Thymus (tissue), 11 donors: ENCODE measurements around the gene CFAP53. TPM values are rescaled to one million over a fixed set of nuclear protein-coding genes. Genes with fewer than 3 reads are reported as not detected.

ENCODE experiments used
- DNase-seq, 9 donors: peaks; one replicate each; pipeline ENCODE4 v3.0.0-alpha.2; 2013; ENCODE audit warnings: low spot score in 9 of 9, low read depth in 6 of 9, missing footprints in 1 of 9
- H3K27ac ChIP-seq, 2 donors: one replicate each; pipeline ENCODE4 v1.5.1; 2013; ENCODE audit warnings: control low read depth in 1 of 2, low read depth in 1 of 2, low read length in 1 of 2, mild to moderate bottlenecking in 1 of 2, moderate library complexity in 1 of 2
- H3K27me3 ChIP-seq, 2 donors: one replicate each; pipeline ENCODE4 v1.5.1; 2013; ENCODE audit warnings: low read length in 1 of 2; ENCODE audit not compliant: control insufficient read depth in 2 of 2, insufficient read depth in 1 of 2
- H3K36me3 ChIP-seq, 2 donors: one replicate each; pipeline ENCODE4 v1.5.1; 2013; ENCODE audit warnings: low read length in 1 of 2, mild to moderate bottlenecking in 1 of 2, moderate library complexity in 1 of 2; ENCODE audit not compliant: control insufficient read depth in 2 of 2, insufficient read depth in 2 of 2
- H3K4me1 ChIP-seq, 2 donors: one replicate each; pipeline ENCODE4 v1.5.1; 2013; ENCODE audit warnings: low read length in 2 of 2; ENCODE audit not compliant: control insufficient read depth in 2 of 2, insufficient read depth in 2 of 2
- H3K4me3 ChIP-seq, 2 donors: one replicate each; pipeline ENCODE4 v1.5.1; 2013; ENCODE audit warnings: low read length in 2 of 2, control low read depth in 1 of 2, mild to moderate bottlenecking in 1 of 2
- H3K9me3 ChIP-seq, 2 donors: one replicate each; pipeline ENCODE4 v1.5.1; 2013; ENCODE audit warnings: low read length in 1 of 2, mild to moderate bottlenecking in 1 of 2; ENCODE audit not compliant: control insufficient read depth in 2 of 2, insufficient read depth in 1 of 2
- WGBS: extraction: QIAGEN DNeasy Blood & Tissue Kit; methylation state at CpG from one replicate; pipeline ENCODE4 v1.1.7; 2013; 5-methylcytosine and 5-hydroxymethylcytosine counted together
- polyA plus RNA-seq: library from polyadenylated mRNA; stranded (reverse); fragments of 200-250 nt; gene quantifications from one replicate; pipeline ENCODE4 v1.2.3, GENCODE V29; 2013
- total RNA-seq: library from RNA; stranded (reverse); fragments of 120-200 nt; gene quantifications from one replicate; pipeline ENCODE4 v1.2.4, GENCODE V29; 2013
- donor health status: healthy.

Gene CFAP53
- total and polyA plus RNA-seq, 2 donors, result 0.47 to 2.1 TPM

- DNase-seq, result peak in 4 of 9 donors; percentile 7 to 45 (median 12)
These were observed 62.3 kb downstream of the CFAP53 start for GRCh38 chr18:50203801-50204604.

GRCh38 chr18:50201476-50202018 lies 64.7 kb downstream of the CFAP53 start:
- no peak for DNase-seq
- no peak overlapping the region for H3K4me3 ChIP-seq
- no peaks in the 10 kb centered on the region for H3K4me1 ChIP-seq
- 83% methylated on average over 1 of the region's 1 CpG for WGBS
- no peaks in the 10 kb centered on the region for H3K36me3 ChIP-seq
- peaks cover 4 to 26% of the 10 kb centered on the region in 2 donors for H3K27me3 ChIP-seq
- H3K27ac ChIP-seq, result no peak overlapping the region
- H3K9me3 ChIP-seq, result no peaks in the 10 kb centered on the region

More at GRCh38 chr18:50203801-50204604, 62.3 kb downstream of the CFAP53 start:
- no peaks in the 10 kb centered on the region for H3K9me3 ChIP-seq
- H3K27me3 ChIP-seq, result peaks cover 2 to 23% of the 10 kb centered on the region in 2 donors
- H3K27ac ChIP-seq, result no peak overlapping the region
- no peak overlapping the region for H3K4me3 ChIP-seq
- 25% methylated on average over 24 of the region's 24 CpGs for WGBS
- H3K4me1 ChIP-seq, result no peaks in the 10 kb centered on the region
- H3K36me3 ChIP-seq, result no peaks in the 10 kb centered on the region

- Histone ChIP-seq H3K36me3 (no peaks in the 10 kb centered on the region), H3K27me3 (peaks cover 16 to 39% of the 10 kb centered on the region in 2 donors), H3K4me3 (no peak overlapping the region), H3K27ac (no peak overlapping the region), H3K9me3 (no peaks in the 10 kb centered on the region), H3K4me1 (peaks cover 0 to 4% of the 10 kb centered on the region in 2 donors)
- DNase-seq, result no peak
- 43% methylated on average over 1 of the region's 1 CpG for WGBS
These were observed 66.4 kb downstream of the CFAP53 start for GRCh38 chr18:50199921-50200320.

GRCh38 chr18:50199346-50199855 lies 66.9 kb downstream of the CFAP53 start:
- Histone ChIP-seq H3K27ac (no peak overlapping the region), H3K36me3 (no peaks in the 10 kb centered on the region), H3K4me1 (peaks cover 4% of the 10 kb centered on the region in 2 donors), H3K27me3 (peaks cover 21 to 39% of the 10 kb centered on the region in 2 donors), H3K9me3 (no peaks in the 10 kb centered on the region), H3K4me3 (no peak overlapping the region)
- no peak for DNase-seq
- 81% methylated on average over 5 of the region's 5 CpGs for WGBS

GRCh38 chr18:50196261-50196660 lies 70.0 kb downstream of the CFAP53 start:
- H3K36me3 ChIP-seq, result no peaks in the 10 kb centered on the region
- no peaks in the 10 kb centered on the region for H3K9me3 ChIP-seq
- WGBS, result 95% methylated on average over 3 of the region's 3 CpGs
- H3K4me1 ChIP-seq, result peaks cover 4% of the 10 kb centered on the region in 2 donors
- no peak for DNase-seq
- no peak overlapping the region for H3K27ac ChIP-seq
- H3K27me3 ChIP-seq, result peaks cover 42 to 48% of the 10 kb centered on the region in 2 donors
- H3K4me3 ChIP-seq, result no peak overlapping the region

- H3K9me3 ChIP-seq, result no peaks in the 10 kb centered on the region
- DNase-seq, result no peak
- no peaks in the 10 kb centered on the region for H3K36me3 ChIP-seq
- no peak overlapping the region for H3K4me3 ChIP-seq
- peaks cover 4% of the 10 kb centered on the region in 2 donors for H3K4me1 ChIP-seq
- H3K27me3 ChIP-seq, result peaks cover 44 to 51% of the 10 kb centered on the region in 2 donors
- H3K27ac ChIP-seq, result no peak overlapping the region
- WGBS, result 40% methylated on average over 10 of the region's 10 CpGs
These were observed 70.6 kb downstream of the CFAP53 start for GRCh38 chr18:50195689-50196088.

GRCh38 chr18:50194631-50195532 lies 71.4 kb downstream of the CFAP53 start, which contains the start of gene MYO5B:
MYO5B (minus strand) TSS chr18:50195147; CDS start chr18:50194793, 354 bp downstream.
- WGBS, result 2% methylated on average over 115 of the region's 115 CpGs
- H3K4me3 ChIP-seq, result peak within 1 kb of the TSS in 1 of 2 donors; percentile 46
- no peaks in the 10 kb centered on the region for H3K36me3 ChIP-seq
- H3K27ac ChIP-seq, result no peak within 1 kb of the TSS
- peaks cover 44 to 55% of the 10 kb centered on the region in 2 donors for H3K27me3 ChIP-seq
- no peaks in the 10 kb centered on the region for H3K9me3 ChIP-seq
- peak in 6 of 9 donors; percentile 19 to 57 (median 28) for DNase-seq
- H3K4me1 ChIP-seq, result peaks cover 4% of the 10 kb centered on the region in 2 donors

- 4% methylated on average over 68 of the region's 68 CpGs for WGBS
- Histone ChIP-seq H3K9me3 (no peaks in the 10 kb centered on the region), H3K27me3 (peaks cover 44 to 59% of the 10 kb centered on the region in 2 donors), H3K4me3 (peak overlapping the region in 1 of 2 donors; percentile 46), H3K4me1 (peaks cover 4% of the 10 kb centered on the region in 2 donors), H3K27ac (no peak overlapping the region), H3K36me3 (no peaks in the 10 kb centered on the region)
- no peak for DNase-seq
These were observed 72.3 kb downstream of the CFAP53 start for GRCh38 chr18:50193796-50194630.
